ENCODE results near the gene MAN2A1. TPM values are rescaled to one million over a fixed set of nuclear protein-coding genes. Genes with fewer than 3 reads are reported as not detected.

The MAN2A1 gene
- total and polyA plus RNA-seq, 5 experiments from 2014 or later: 17.5 to 83.9 (median 20.7) TPM

DNA sequence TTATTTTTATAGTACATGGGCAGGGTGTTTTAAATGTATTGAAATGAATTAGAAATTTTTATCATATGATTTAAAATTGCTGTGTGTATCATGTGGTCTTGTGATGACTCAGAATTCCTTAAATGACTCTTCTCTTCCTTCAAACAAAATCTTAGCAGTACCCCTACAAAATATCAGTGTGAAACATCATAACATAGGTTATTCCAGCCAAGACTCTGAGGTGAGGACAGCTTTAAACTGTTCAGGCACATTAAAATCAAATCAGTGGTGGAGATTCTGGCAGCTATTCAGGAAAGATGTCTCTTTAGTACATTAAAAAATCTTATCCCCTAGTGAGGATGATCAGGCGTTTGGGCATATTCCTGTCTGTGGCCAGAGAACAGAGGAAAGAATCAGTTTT, 174.0 kb downstream of the MAN2A1 start:
- Mint-ChIP-seq H3K27ac (peak overlapping the region in 2 of 10 donors; percentile 61 to 87), H3K36me3 (peaks cover 26 to 69% (median 67%) of the 10 kb centered on the region in 3 donors), H3K4me1 (peaks cover 32 to 82% (median 77%) of the 10 kb centered on the region in 4 donors), H3K9me3 (peaks cover 0 to 2% (median 0%) of the 10 kb centered on the region in 9 donors), H3K27me3 (no peaks in the 10 kb centered on the region), H3K4me3 (peak overlapping the region in 3 of 10 donors; percentile 8 to 18 (median 17))
- ATAC-seq (no peak), DNase-seq (no peak)
- POLR2A ChIA-PET: interaction anchor here (1.1 kb wide), 1 partner anchor 36 kb away, joined by 3 read pairs; no protein-coding TSS in a partner anchor

DNA sequence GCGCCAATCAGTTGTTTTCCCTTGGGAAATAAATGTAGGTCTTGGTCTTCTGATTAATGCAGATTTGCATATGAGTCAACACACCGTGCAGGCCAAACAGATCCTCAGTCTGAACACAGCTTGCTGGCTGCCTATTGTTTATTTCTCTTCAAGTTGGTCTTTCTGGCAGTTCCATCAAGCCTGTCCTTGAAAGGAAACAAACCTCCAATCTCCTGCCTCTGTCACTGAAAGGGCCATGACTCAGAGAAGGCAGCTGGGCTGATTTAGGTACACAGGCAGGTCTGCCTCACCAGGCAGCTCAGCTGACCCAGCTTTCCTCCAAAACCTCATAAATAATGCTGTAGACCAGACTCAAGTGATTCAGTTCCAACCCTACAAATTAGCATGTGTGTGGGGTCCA, 175.9 kb downstream of the MAN2A1 start:
- POLR2A ChIA-PET: interaction anchor here (1.5 to 2.3 kb wide), 2 partner anchors 8 to 57 kb away, joined by 5 to 7 read pairs; no protein-coding TSS in a partner anchor
- Mint-ChIP-seq H3K9me3 (peaks cover 0 to 2% (median 0%) of the 10 kb centered on the region in 9 donors), H3K27ac (peak overlapping the region; percentile 9 to 87 (median 54)), H3K4me3 (peak overlapping the region in 2 of 10 donors; percentile 12 to 35), H3K36me3 (peaks cover 19 to 56% (median 56%) of the 10 kb centered on the region in 3 donors), H3K4me1 (peaks cover 30 to 81% (median 72%) of the 10 kb centered on the region in 4 donors), H3K27me3 (no peaks in the 10 kb centered on the region)
- DNase-seq: peak in 1 of 10 donors; percentile 20
- peak in 1 of 2 donors; percentile 28 for ATAC-seq

DNA sequence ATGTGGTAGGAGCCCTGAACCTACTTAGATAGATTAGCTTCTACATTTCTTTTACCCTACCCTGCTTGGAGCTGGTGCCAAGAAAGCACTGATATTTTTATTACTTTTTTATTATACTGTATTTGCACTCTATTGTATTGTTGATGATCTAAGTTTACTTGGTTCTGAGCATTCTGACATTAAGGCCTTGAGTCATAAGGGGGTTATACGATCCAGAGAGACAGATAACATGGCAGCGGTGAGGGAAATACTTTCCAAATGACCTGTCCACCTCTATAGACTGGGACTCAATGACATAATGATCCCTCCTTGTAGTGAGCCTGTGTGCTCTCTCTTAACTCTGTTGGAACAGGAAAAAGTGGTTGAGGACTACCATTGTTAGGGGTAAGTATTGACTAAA, 176.3 kb downstream of the MAN2A1 start:
- H3K36me3 Mint-ChIP-seq: peaks cover 19 to 56% (median 53%) of the 10 kb centered on the region in 3 donors
- H3K4me3 Mint-ChIP-seq: no peak overlapping the region
- peaks cover 0 to 2% (median 0%) of the 10 kb centered on the region in 9 donors for H3K9me3 Mint-ChIP-seq
- no peaks in the 10 kb centered on the region for H3K27me3 Mint-ChIP-seq
- no peak for DNase-seq
- H3K4me1 Mint-ChIP-seq: peaks cover 30 to 79% (median 71%) of the 10 kb centered on the region in 4 donors
- POLR2A ChIA-PET: interaction anchor here (1.5 to 2.3 kb wide), 2 partner anchors 9 to 56 kb away, joined by 5 to 7 read pairs; no protein-coding TSS in a partner anchor
- H3K27ac Mint-ChIP-seq: peak overlapping the region in 9 of 10 donors; percentile 7 to 87 (median 47)
- no peak for ATAC-seq

DNA sequence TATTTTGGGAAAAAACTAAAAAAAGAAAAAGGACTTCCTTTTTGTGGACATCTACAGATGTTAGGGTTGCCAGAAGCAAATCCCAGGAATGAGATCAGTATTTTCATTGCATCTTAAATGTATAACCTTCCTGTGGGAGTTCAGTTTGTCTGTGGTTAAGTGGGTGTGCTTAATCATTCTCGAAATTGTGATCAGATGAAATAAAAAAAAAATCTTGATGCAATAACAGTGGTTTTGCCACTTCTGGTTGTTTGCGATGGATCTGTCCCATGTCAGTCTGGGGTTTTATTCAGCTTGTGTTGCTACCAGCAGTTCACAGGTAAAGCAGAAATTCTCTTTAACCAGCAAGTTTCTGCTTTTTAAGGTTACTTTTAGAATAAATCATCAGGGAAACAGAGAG, 179.0 kb downstream of the MAN2A1 start:
- Mint-ChIP-seq H3K27ac (peak overlapping the region in 9 of 10 donors; percentile 25 to 87 (median 75)), H3K9me3 (peaks cover 0 to 2% (median 0%) of the 10 kb centered on the region in 9 donors), H3K27me3 (no peaks in the 10 kb centered on the region), H3K36me3 (peaks cover 16 to 37% (median 37%) of the 10 kb centered on the region in 3 donors), H3K4me1 (peaks cover 35 to 70% (median 52%) of the 10 kb centered on the region in 4 donors), H3K4me3 (peak overlapping the region in 8 of 10 donors; percentile 25 to 59 (median 44))
- POLR2A ChIA-PET: interaction anchor here (1.0 to 1.4 kb wide), 2 partner anchors 10 to 178 kb away, joined by 4 to 5 read pairs; partner anchors contain the start of gene MAN2A1
- ATAC-seq (peak; percentile 39 to 53), DNase-seq (peak in 1 of 10 donors; percentile 21)

DNA sequence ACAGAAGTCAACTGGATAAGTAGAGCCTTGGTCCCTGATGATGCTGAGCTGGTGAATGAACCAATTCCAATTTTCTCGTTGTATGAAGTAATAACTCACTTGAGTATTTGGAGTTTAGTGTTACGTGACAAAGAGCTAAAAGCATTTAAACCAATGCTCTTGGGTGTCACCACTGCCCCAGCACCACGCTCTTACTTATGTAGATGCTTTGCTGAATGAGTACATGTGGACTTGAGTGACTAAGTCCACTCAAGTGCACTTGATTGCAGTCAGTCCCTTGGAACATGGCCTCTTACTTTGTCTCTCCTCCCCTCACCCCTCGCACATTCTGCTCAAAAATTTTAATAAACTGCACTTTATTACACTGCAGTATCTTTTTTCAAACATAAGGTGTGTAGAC, 184.0 kb downstream of the MAN2A1 start:
- ATAC-seq: no peak

DNA sequence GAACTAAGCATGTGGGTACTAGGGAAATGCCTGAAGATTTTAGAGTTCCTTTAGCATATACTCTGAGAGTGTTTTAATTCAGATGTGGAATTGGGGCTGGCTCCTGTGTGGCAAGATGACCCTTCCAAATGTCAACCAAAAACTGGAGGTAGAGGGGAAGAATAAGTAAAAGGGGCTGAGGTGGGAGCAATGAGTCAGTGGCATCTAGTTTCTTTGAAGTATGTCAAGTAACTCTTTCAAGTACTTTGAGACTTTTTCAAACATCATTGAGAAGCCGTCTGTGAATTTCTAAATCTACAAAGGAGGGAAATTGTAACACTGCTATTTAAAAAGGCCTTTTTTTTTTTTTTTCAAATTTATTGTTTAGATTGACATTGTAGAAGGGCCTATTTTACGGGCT, 184.4 kb downstream of the MAN2A1 start:
- Mint-ChIP-seq H3K4me3 (peak overlapping the region in 1 of 10 donors; percentile 16), H3K9me3 (no peaks in the 10 kb centered on the region), H3K4me1 (peaks cover 33 to 59% (median 41%) of the 10 kb centered on the region in 4 donors), H3K27me3 (no peaks in the 10 kb centered on the region), H3K27ac (peak overlapping the region; percentile 3 to 91 (median 41)), H3K36me3 (peaks cover 0 to 6% (median 0%) of the 10 kb centered on the region in 3 donors)
- ATAC-seq: peak; percentile 51 to 70
- DNase-seq: peak in 2 of 10 donors; percentile 14 to 29
- POLR2A ChIA-PET: no interaction called here

More for the DNA sequence above, 184.0 kb downstream of the MAN2A1 start:
- no peak for DNase-seq
- Mint-ChIP-seq H3K9me3 (no peaks in the 10 kb centered on the region), H3K36me3 (peaks cover 0 to 6% (median 0%) of the 10 kb centered on the region in 3 donors), H3K27ac (peak overlapping the region in 8 of 10 donors; percentile 3 to 91 (median 36)), H3K4me1 (peaks cover 35 to 63% (median 45%) of the 10 kb centered on the region in 4 donors), H3K4me3 (no peak overlapping the region), H3K27me3 (no peaks in the 10 kb centered on the region)
- POLR2A ChIA-PET: no interaction called here

DNA sequence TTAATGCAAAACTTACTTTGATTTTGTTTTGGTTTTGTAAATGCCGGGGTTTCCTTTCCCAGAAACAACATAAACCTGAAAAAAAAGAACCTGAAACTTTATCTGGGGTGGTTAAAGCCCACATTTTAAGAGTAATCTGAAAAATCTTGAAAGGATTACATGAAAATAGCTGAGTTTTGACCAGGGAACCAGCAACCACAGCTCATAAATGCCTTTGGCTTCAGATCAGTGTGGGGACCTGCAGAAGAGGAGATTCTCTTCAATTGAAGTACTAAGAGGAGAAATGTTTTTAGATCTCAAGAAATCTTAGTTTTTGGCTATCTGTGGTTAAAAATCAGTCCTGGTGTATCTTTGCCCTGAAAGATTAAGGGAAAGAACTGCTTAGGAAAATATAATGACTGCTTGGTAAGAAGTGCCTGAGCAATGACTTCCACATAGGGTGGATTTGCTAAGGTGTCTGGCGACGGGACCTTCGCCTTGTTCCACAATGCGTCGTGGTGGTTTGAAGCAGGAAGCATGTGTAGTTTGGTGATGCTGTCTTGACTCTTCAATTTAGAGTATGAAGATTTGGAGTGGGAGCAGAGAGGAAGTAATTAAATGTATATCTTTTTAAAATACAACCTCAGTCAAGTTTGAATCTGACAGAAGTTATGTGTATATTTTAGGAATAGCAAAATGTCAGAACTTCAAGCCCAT, 186.5 kb downstream of the MAN2A1 start:
- peak in 3 of 10 donors; percentile 19 to 34 (median 22) for DNase-seq
- H3K4me3 Mint-ChIP-seq: peak overlapping the region in 8 of 10 donors; percentile 10 to 79 (median 54)
- H3K36me3 Mint-ChIP-seq: peaks cover 0 to 4% (median 0%) of the 10 kb centered on the region in 3 donors
- peaks cover 30 to 52% (median 38%) of the 10 kb centered on the region in 4 donors for H3K4me1 Mint-ChIP-seq
- ATAC-seq: peak in 1 of 2 donors; percentile 83
- H3K27ac Mint-ChIP-seq: peak overlapping the region in 9 of 10 donors; percentile 0 to 86 (median 63)
- no peaks in the 10 kb centered on the region for H3K9me3 Mint-ChIP-seq
- no peaks in the 10 kb centered on the region for H3K27me3 Mint-ChIP-seq
- POLR2A ChIA-PET: interaction anchor here (0.8 to 1.2 kb wide), 2 partner anchors 19 to 187 kb away, joined by 3 read pairs; partner anchors contain the start of gene MAN2A1

DNA sequence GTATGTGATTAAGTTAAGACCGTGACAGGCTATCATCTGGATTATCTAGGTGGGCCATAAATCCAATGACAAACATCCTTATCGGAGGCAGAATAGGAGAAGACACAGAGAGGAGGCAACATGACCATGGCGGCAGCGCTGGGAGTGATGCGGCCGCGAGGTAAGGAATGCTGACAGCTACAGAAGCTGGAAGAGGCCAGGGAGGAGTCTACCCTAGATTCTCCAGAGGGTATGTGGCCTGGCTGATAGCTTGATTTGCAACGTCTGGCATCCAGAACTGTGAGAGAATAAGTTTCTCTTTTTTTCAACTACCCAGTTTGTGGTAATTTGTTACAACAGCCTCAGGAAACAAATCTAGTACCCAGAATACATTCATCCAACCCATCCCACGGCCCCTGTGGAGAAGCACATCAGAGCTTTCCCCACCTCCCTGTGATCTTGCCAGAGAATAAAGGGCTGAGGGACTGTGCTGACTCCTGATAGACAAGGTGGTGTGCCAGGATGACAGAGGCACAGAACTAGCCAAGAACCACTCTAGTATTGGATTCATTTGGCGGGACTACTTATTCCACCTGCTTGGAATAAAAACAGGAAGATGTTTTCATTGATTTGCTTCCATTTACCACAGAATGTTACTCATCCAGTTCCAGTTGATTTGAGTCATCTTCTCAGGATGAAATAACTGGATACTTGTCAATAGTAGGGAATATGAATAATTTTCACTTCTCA, 187.4 kb downstream of the MAN2A1 start:
- H3K9me3 Mint-ChIP-seq: no peaks in the 10 kb centered on the region
- H3K4me3 Mint-ChIP-seq: peak overlapping the region in 1 of 10 donors; percentile 17
- ATAC-seq (no peak), DNase-seq (no peak)
- peak overlapping the region in 2 of 10 donors; percentile 0 to 35 for H3K27ac Mint-ChIP-seq
- peaks cover 0 to 4% (median 0%) of the 10 kb centered on the region in 3 donors for H3K36me3 Mint-ChIP-seq
- H3K4me1 Mint-ChIP-seq: peaks cover 34 to 53% (median 43%) of the 10 kb centered on the region in 4 donors
- no peaks in the 10 kb centered on the region for H3K27me3 Mint-ChIP-seq
- POLR2A ChIA-PET: no interaction called here

DNA sequence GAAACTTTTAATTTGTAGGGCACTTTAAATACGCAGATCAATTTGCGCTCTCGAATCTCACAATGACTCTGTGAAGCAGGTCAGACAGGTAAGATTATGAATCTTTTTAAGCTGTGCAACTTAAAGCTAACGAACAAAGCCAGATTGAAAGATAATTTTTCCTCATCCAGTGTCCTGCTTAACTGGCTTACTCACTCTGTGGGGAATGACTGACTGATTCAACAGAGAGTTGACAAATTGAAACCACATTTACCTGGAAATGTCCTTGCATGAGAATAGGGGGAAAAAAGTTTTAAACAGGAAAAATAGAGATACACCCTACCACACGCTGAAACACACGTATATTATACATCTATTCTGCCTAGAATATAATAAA, 187.9 kb downstream of the MAN2A1 start:
- Mint-ChIP-seq H3K9me3 (no peaks in the 10 kb centered on the region), H3K4me1 (peaks cover 35 to 55% (median 48%) of the 10 kb centered on the region in 4 donors), H3K36me3 (peaks cover 0 to 4% (median 0%) of the 10 kb centered on the region in 3 donors), H3K27me3 (no peaks in the 10 kb centered on the region), H3K4me3 (no peak overlapping the region), H3K27ac (no peak overlapping the region)
- POLR2A ChIA-PET: no interaction called here
- ATAC-seq: no peak
- DNase-seq: no peak

DNA sequence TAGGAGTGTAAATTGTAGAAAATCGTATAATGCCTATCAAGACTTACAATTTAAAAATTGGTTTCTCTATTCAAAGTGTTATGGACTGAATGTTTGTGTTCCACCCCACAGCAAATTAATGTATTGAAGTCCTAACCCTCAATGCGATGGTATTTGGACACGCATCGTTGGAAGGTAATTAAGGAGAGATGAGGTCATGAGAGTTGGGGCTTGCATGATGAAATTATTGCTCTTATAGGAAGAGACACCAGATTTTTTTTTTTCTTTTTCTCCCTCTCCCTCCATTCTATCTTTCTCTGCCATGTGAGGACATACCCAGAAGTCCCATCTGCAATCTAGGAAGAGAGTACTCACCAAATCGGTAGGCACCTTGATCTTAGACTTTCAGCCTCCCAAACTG, 189.2 kb downstream of the MAN2A1 start:
- no peak for DNase-seq
- ATAC-seq: no peak
- H3K27me3 Mint-ChIP-seq: no peaks in the 10 kb centered on the region
- no peak overlapping the region for H3K27ac Mint-ChIP-seq
- H3K4me3 Mint-ChIP-seq: no peak overlapping the region
- H3K36me3 Mint-ChIP-seq: peaks cover 0 to under 1% (median 0%) of the 10 kb centered on the region in 3 donors
- H3K9me3 Mint-ChIP-seq: no peaks in the 10 kb centered on the region
- peaks cover 33 to 56% (median 52%) of the 10 kb centered on the region in 4 donors for H3K4me1 Mint-ChIP-seq
- POLR2A ChIA-PET: no interaction called here

DNA sequence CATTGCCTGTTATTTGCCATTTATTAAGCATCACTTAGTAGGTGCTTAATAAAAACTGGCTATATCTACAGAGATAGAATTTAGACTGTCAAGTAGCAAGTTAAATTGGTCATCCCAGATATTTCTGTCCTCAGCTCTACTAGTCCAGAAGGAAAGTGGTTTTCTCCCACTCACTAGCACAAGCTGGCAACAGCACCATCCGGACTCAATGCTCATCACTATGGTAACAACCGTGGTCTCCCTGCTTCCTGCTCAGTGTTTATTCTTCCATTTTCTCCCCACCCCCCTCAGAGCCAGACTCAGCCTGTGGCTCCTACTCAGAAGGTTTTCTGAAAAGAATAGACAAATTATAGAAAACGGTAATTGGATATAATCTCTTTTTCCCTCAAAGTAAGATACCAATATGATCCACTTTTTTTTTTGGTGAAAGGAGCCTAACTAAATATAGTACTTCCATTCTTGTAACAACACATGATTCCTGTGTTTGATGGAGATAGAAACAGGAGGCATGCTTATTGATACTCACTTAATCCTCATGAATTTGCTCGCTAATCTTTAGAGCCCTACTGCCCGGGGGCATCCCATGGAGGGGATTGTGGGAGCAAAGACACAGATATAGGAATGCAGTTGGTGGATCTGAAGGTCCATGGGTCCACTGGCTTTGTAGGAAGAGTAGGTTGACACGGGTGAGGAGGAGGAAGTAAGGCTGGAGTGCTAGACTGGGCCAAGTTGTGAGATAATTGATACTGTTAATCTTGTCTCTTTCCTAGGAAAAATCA, 191.4 kb downstream of the MAN2A1 start:
- no peaks in the 10 kb centered on the region for H3K27me3 Mint-ChIP-seq
- ATAC-seq: peak; percentile 47 to 57
- peak in 3 of 10 donors; percentile 19 to 31 (median 29) for DNase-seq
- no peaks in the 10 kb centered on the region for H3K9me3 Mint-ChIP-seq
- POLR2A ChIA-PET: interaction anchor here (1.2 kb wide), 1 partner anchor 8 kb away, joined by 3 read pairs; no protein-coding TSS in a partner anchor
- peak overlapping the region in 2 of 10 donors; percentile 3 to 8 for H3K4me3 Mint-ChIP-seq
- H3K4me1 Mint-ChIP-seq: peaks cover 21 to 37% (median 33%) of the 10 kb centered on the region in 4 donors
- H3K36me3 Mint-ChIP-seq: no peaks in the 10 kb centered on the region
- peak overlapping the region in 7 of 10 donors; percentile 17 to 73 (median 34) for H3K27ac Mint-ChIP-seq

Data from naive thymus-derived CD8-positive, alpha-beta T cell (primary cell).